Gastrocnemius medialis (tissue), 4 donors: Measurements from ENCODE around the gene CASKIN1. TPM values are rescaled to one million over a fixed set of nuclear protein-coding genes. Genes with fewer than 3 reads are reported as not detected.

Experiments used
- ATAC-seq, 2 donors: fragments of 150-250 bp; one replicate each; pipeline ENCODE4 v1.9.1; 2016
- DNase-seq, 2 donors: peaks; one replicate each; pipeline ENCODE4 v3.0.0-alpha.2; 2019
- H3K27ac ChIP-seq, 4 donors: fragments of 200-600 bp; sonication (generic); 1 replicate in 1 of 4; 2 replicates in 3 of 4; pipeline ENCODE4 v1.5.1; 2016 to 2018; ENCODE audit warnings: mild to moderate bottlenecking in 2 of 4, moderate library complexity in 1 of 4
- H3K27me3 ChIP-seq, 3 donors: fragments of 200-600 bp; sonication (generic) in 2 of 3; 1 replicate in 1 of 3; 2 replicates in 2 of 3; pipeline versions ENCODE4 v1.5.1 to v1.6.0; 2016 to 2019; ENCODE audit warnings: mild to moderate bottlenecking in 1 of 3, moderate library complexity in 1 of 3
- H3K36me3 ChIP-seq, 2 donors: fragments of 200-600 bp; sonication (generic) in 1 of 2; one replicate each; pipeline ENCODE4 v1.5.1; 2017 to 2018
- H3K4me1 ChIP-seq, 2 donors: fragments of 200-600 bp; sonication (generic) in 1 of 2; one replicate each; pipeline ENCODE4 v1.5.1; 2016 to 2017; ENCODE audit warnings: mild to moderate bottlenecking in 2 of 2
- H3K4me3 ChIP-seq, 4 donors: fragments of 200-600 bp; sonication (generic) in 3 of 4; 1 replicate in 1 of 4; 2 replicates in 3 of 4; pipeline ENCODE4 v1.5.1; 2016 to 2019; ENCODE audit warnings: mild to moderate bottlenecking in 2 of 4
- H3K9me3 ChIP-seq, 3 donors: fragments of 200-600 bp; sonication (generic) in 2 of 3; 1 replicate in 1 of 3; 2 replicates in 2 of 3; pipeline ENCODE4 v1.5.1; 2016 to 2019
- POLR2A ChIP-seq, 2 donors: fragments of 450-650 bp; IDR thresholded peaks; one replicate each; pipeline ENCODE4 v1.6.1; 2017; ENCODE audit warnings: antibody characterized with exemption in 2 of 2, mild to moderate bottlenecking in 2 of 2, moderate library complexity in 2 of 2
- in situ Hi-C, 4 donors: fragments of 200-750 bp; cut with MboI; loops; one replicate each; pipeline versions ENCODE4 v1.15.0 to v1.8.0; 2017; ENCODE audit warnings: low sequenced_read_pairs in 4 of 4
- intact Hi-C: fragments of 100-400 bp; cut with DNase I; formaldehyde crosslinking; loops from one replicate; pipeline ENCODE4 v1.15.1; 2023; ENCODE audit warnings: low total_unique reads
- total RNA-seq, 4 donors: library from RNA; depleted of rRNA; stranded (reverse); fragments of >200 nt; gene quantifications; one replicate each; pipeline versions ENCODE4 v1.1.0 to v1.2.3, GENCODE V29; 2016
- TF ChIP-seq, protein P1 (sequence below), 5 experiments: fragments of 450-650 bp in 3 of 5; fragments of 200-600 bp in 2 of 5; sonication (generic) in 2 of 5; IDR thresholded peaks in 4 of 5; conservative IDR thresholded peaks in 1 of 5; 1 replicate in 4 of 5; 2 replicates in 1 of 5; pipeline ENCODE4 v1.5.1; 2016 to 2019; ENCODE audit warnings: antibody characterized with exemption in 5 of 5, mild to moderate bottlenecking in 3 of 5, moderate library complexity in 3 of 5

Gene CASKIN1
- total RNA-seq, 4 donors from 2014 or later: 0.07 to 0.51 (median 0.10) TPM; not detected in 1

DNA sequence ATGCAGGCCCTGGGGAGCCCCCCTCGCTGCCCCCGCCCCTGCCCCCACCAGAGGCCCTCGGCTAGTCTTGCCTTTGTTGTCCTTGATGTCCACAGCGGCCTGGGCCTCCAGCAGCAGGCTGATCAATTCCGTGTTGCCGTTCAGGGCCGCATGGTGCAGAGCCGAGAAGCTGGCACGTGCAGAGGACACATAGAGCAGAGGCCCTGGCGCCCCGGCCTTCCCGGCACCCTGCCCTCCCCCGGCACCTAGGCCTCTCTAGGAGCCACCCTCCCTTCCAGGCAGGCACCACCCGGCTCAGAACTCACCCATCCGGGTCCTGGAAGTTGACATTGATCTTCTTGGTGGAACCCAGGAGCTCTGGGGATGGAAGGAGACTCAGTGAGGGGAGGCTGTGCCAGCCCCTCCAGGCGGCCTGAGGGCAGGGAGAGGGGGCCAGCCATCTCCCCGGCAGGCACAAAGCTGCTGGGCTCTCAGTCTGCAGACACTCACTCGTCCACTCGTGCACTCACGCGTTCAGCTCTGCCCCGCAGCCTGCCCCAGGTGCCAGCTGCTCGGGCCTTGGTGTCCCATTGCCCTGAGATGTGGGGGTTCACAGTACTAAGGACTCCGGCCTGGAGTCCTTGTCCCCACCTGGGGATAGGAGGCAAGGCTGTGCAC, 6.3 kb downstream of the CASKIN1 start:
- in situ Hi-C loops: no loop called here
- peaks cover 0 to 2% of the 10 kb centered on the region in 2 donors for H3K4me1 ChIP-seq
- no peak overlapping the region for H3K27ac ChIP-seq
- no peak overlapping the region for H3K4me3 ChIP-seq
- H3K27me3 ChIP-seq: peaks cover 10 to 16% (median 16%) of the 10 kb centered on the region in 3 donors
- ATAC-seq: no peak
- no peak for DNase-seq
- no peaks in the 10 kb centered on the region for H3K9me3 ChIP-seq
- intact Hi-C loops: no loop called here
- TF ChIP-seq, protein P1, sequence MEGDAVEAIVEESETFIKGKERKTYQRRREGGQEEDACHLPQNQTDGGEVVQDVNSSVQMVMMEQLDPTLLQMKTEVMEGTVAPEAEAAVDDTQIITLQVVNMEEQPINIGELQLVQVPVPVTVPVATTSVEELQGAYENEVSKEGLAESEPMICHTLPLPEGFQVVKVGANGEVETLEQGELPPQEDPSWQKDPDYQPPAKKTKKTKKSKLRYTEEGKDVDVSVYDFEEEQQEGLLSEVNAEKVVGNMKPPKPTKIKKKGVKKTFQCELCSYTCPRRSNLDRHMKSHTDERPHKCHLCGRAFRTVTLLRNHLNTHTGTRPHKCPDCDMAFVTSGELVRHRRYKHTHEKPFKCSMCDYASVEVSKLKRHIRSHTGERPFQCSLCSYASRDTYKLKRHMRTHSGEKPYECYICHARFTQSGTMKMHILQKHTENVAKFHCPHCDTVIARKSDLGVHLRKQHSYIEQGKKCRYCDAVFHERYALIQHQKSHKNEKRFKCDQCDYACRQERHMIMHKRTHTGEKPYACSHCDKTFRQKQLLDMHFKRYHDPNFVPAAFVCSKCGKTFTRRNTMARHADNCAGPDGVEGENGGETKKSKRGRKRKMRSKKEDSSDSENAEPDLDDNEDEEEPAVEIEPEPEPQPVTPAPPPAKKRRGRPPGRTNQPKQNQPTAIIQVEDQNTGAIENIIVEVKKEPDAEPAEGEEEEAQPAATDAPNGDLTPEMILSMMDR (IDR thresholded peaks at IDR 0.05 in 4 of 5, conservative IDR thresholded peaks at IDR 0.05 in 1 of 5): no peak
- TF ChIP-seq POLR2A (IDR thresholded peaks at IDR 0.05): no peak
- H3K36me3 ChIP-seq: no peaks in the 10 kb centered on the region

DNA sequence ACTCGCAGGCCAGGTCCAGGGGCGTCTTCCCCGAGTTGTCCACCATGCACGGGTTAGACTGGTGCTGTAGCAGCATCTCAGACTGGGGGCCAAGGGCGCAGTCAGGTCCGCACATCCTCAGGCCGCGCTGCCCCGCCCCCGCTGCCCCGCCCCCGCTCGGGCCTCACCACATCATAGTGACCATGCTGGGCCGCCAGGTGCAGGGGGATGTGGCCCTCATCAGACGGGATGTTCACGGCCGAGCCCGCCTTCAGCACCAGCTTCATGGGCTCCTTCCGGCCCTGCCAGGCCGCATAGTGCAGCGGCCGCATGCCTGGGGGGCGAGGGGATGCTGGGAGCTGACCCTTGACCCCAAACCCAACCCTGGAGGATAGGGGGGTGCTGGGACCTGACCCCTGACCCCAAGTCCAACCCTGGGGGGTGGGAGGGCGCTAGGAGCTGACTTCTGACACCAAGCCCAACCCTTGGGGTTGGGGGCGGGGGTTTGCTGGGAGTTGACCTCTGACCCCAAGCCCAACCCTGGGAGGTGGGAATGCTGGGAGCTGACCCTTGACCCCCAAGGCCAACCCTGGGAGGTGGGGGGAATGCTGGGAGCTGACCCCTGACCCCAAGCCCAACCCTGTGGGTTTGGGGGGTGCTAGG, 7.0 kb downstream of the CASKIN1 start:
- in situ Hi-C loops: no loop called here

DNA sequence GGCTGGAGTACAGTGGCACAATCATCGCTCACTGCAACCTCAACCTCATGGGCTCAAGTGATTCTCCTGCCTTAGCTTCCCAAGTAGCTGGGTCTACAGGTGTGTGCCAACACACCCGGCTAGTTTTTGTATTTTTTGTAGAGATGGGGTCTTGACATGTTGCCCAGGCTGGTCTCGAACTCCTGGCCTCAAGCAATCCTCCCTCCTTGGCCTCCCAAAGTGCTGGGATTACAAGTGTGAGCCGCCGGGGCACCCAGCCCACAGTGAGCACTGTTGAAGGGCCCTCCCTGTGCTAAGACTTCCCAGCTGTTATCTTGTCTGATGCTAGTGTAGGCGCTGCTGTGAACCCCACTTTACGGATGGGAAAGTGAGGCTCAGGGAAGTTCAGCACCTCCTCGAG, 8.0 kb downstream of the CASKIN1 start:
- no peak overlapping the region for H3K27ac ChIP-seq
- peaks cover 0 to under 1% (median 0%) of the 10 kb centered on the region in 3 donors for H3K27me3 ChIP-seq
- H3K4me3 ChIP-seq: no peak overlapping the region
- no peak for ATAC-seq
- no peak for TF ChIP-seq POLR2A (IDR thresholded peaks at IDR 0.05)
- H3K9me3 ChIP-seq: no peaks in the 10 kb centered on the region
- DNase-seq: no peak
- no peaks in the 10 kb centered on the region for H3K4me1 ChIP-seq
- intact Hi-C loops: no loop called here
- in situ Hi-C loops: no loop called here
- H3K36me3 ChIP-seq: no peaks in the 10 kb centered on the region

More for the DNA sequence above, 7.0 kb downstream of the CASKIN1 start:
- DNase-seq (no peak), ATAC-seq (no peak)
- H3K4me1 ChIP-seq: no peaks in the 10 kb centered on the region
- TF ChIP-seq POLR2A (IDR thresholded peaks at IDR 0.05): no peak
- TF ChIP-seq, protein P1 (IDR thresholded peaks at IDR 0.05 in 4 of 5, conservative IDR thresholded peaks at IDR 0.05 in 1 of 5): no peak
- no peaks in the 10 kb centered on the region for H3K9me3 ChIP-seq
- intact Hi-C loops: no loop called here
- H3K4me3 ChIP-seq: no peak overlapping the region
- H3K27me3 ChIP-seq: peaks cover 3 to 8% (median 8%) of the 10 kb centered on the region in 3 donors
- no peak overlapping the region for H3K27ac ChIP-seq
- H3K36me3 ChIP-seq: no peaks in the 10 kb centered on the region

DNA sequence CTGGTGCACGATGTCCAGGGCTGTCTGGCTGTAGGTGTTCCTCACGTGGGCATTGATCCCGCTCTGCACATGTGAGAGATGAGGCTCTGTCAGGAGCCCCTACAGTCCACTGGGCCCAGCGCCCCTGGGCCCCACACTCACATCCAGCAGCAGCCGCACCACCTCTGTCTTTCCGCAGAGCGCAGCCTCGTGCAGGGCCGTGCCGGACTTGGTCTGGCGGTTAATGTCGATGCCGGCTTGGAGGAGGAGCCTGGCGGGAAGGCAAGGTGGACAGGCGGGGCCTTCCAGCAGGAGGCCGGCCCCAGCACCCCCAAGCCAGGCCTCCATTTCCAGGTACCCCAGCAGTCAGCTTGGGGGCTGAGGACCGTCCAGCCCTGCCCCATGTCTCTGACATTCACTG, 9.2 kb downstream of the CASKIN1 start:
- intact Hi-C loops: no loop called here

DNA sequence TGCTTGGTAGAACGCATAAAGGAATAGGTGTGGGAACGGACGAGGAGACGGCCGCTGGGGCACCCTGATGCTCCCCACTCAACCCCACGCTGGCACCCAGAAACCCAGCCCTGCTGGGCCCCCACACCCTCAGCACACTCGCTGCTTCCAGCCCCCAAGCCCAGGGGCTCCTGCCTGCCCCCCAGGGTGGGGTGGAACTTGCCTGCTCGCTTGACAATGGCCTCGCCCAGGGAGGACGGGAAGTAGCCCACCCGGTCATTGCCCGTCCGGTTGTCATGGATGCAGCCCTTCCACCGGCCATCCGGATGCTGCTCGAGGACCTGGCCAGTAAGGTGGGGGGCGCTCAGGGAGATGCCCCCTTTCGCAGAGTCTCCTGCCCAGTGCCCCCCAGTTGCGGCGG, 9.9 kb downstream of the CASKIN1 start:
- no peak for TF ChIP-seq POLR2A (IDR thresholded peaks at IDR 0.05)
- TF ChIP-seq, protein P1 (IDR thresholded peaks at IDR 0.05 in 4 of 5, conservative IDR thresholded peaks at IDR 0.05 in 1 of 5): no peak
- H3K36me3 ChIP-seq: no peaks in the 10 kb centered on the region
- H3K4me3 ChIP-seq: no peak overlapping the region
- no peak for DNase-seq
- H3K27ac ChIP-seq: no peak overlapping the region
- intact Hi-C loops (no loop called here), in situ Hi-C loops (no loop called here)
- H3K27me3 ChIP-seq: no peaks in the 10 kb centered on the region
- H3K9me3 ChIP-seq: no peaks in the 10 kb centered on the region
- no peak for ATAC-seq
- H3K4me1 ChIP-seq: no peaks in the 10 kb centered on the region

More for the DNA sequence above, 9.2 kb downstream of the CASKIN1 start:
- Histone ChIP-seq H3K36me3 (no peaks in the 10 kb centered on the region), H3K27ac (no peak overlapping the region), H3K4me1 (no peaks in the 10 kb centered on the region), H3K4me3 (no peak overlapping the region), H3K27me3 (no peaks in the 10 kb centered on the region), H3K9me3 (no peaks in the 10 kb centered on the region)
- no peak for TF ChIP-seq POLR2A (IDR thresholded peaks at IDR 0.05)
- TF ChIP-seq, protein P1 (IDR thresholded peaks at IDR 0.05 in 4 of 5, conservative IDR thresholded peaks at IDR 0.05 in 1 of 5): no peak
- in situ Hi-C loops: no loop called here
- DNase-seq: no peak
- ATAC-seq: no peak
